Natural killer cell (primary cell): ENCODE measurements around the gene TMEM114. TPM values are rescaled to one million over a fixed set of nuclear protein-coding genes. Genes with fewer than 3 reads are reported as not detected.

ENCODE experiments used
- ATAC-seq, 3 donors: fragments of 150-1000 bp in 2 of 3; fragments of 200-7000 bp in 1 of 3; cut with Tn5 transposase; 1 replicate in 1 of 3; 2 replicates in 2 of 3; pipeline ENCODE4 v1.10.0; 2021; ENCODE audit warnings: mild to moderate bottlenecking in 2 of 3, moderate library complexity in 2 of 3
- DNase-seq, 2 donors: peaks; one replicate each; pipeline versions ENCODE4 v3.0.0 to v3.0.0-alpha.2; 2013 to 2021; ENCODE audit warnings: mixed read lengths in 1 of 2
- H3K27ac ChIP-seq: one replicate; pipeline ENCODE4 v1.5.1; 2013; ENCODE audit warnings: mild to moderate bottlenecking, low read length
- H3K27me3 ChIP-seq: one replicate; pipeline ENCODE4 v1.6.1; 2013; ENCODE audit warnings: low read length; ENCODE audit not compliant: control insufficient read depth, insufficient read depth
- H3K36me3 ChIP-seq: one replicate; pipeline ENCODE4 v1.6.1; 2013; ENCODE audit warnings: low read length; ENCODE audit not compliant: control insufficient read depth, insufficient read depth
- H3K4me1 ChIP-seq: one replicate; pipeline ENCODE4 v1.6.1; 2013; ENCODE audit warnings: low read length; ENCODE audit not compliant: control insufficient read depth, insufficient read depth
- H3K4me3 ChIP-seq: one replicate; pipeline ENCODE4 v1.5.1; 2013; ENCODE audit warnings: low read length
- H3K9me3 ChIP-seq: one replicate; pipeline ENCODE4 v1.6.1; 2013; ENCODE audit warnings: low read length; ENCODE audit not compliant: control insufficient read depth, insufficient read depth
- H3K27ac Mint-ChIP-seq, 2 donors: one replicate each; pipeline ENCODE4 v1.8.0; 2022; ENCODE audit warnings: mild to moderate bottlenecking in 2 of 2, mixed read lengths in 2 of 2, moderate library complexity in 1 of 2
- H3K27me3 Mint-ChIP-seq, 2 donors: one replicate each; pipeline ENCODE4 v1.8.0; 2022; ENCODE audit warnings: low read depth in 2 of 2, mixed read lengths in 2 of 2
- H3K36me3 Mint-ChIP-seq: one replicate; pipeline ENCODE4 v1.8.0; 2022; ENCODE audit warnings: mixed read lengths
- H3K4me1 Mint-ChIP-seq, 2 donors: one replicate each; pipeline ENCODE4 v1.8.0; 2022; ENCODE audit warnings: mixed read lengths in 2 of 2
- H3K4me3 Mint-ChIP-seq: one replicate; pipeline ENCODE4 v1.8.0; 2022; ENCODE audit warnings: mild to moderate bottlenecking, moderate library complexity, mixed read lengths
- H3K9me3 Mint-ChIP-seq, 2 donors: one replicate each; pipeline ENCODE4 v1.8.0; 2022; ENCODE audit warnings: mixed read lengths in 2 of 2
- WGBS: methylation state at CpG from one replicate; pipeline ENCODE4 v1.1.7; 2013; ENCODE audit warnings: missing lambda C conversion rate; ENCODE audit not compliant: insufficient coverage; 5-methylcytosine and 5-hydroxymethylcytosine counted together
- intact Hi-C: fragments of 100-400 bp; cut with micrococcal nuclease; formaldehyde crosslinking; loops from one replicate; pipeline ENCODE4 v1.14.2; 2022
- total RNA-seq, 4 donors: library from RNA; stranded (reverse); fragments of 120-200 nt in 1 of 4; gene quantifications; one replicate each; pipeline versions ENCODE4 v1.2.3 to v1.2.4, GENCODE V29; 2013 to 2022
- TF ChIP-seq, protein P1 (sequence below): fragments of 200-600 bp; IDR thresholded peaks from one replicate; pipeline ENCODE4 v1.8.0; 2022; ENCODE audit warnings: antibody characterized with exemption

TMEM114 gene
- total RNA-seq, 3 donors from 2014 or later (not counting 1 experiment from before 2014, with no cell fraction given) = not detected

DNA sequence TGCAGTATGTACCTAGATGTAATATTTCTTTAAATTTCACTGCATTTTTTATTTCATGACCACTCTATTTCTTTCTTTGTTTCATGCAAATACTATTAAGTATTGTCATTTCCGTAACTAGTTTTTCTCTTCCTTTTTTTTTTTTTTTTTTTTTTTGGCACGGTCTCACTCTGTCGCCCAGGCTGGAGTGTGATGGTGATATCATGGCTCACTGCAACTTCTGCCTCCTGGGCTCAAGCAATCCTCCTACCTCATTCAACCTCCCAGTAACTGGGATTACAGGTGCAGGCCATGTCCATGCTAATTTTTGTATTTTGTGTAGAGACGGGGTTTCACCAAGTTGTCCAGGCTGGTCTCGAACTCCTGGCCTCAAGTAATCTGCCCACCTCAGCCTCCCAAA, 70.7 kb downstream of the TMEM114 start:
- Mint-ChIP-seq H3K36me3 (no peaks in the 10 kb centered on the region), H3K27me3 (peaks cover 0 to 11% of the 10 kb centered on the region in 2 donors), H3K9me3 (no peaks in the 10 kb centered on the region), H3K27ac (no peak overlapping the region), H3K4me3 (no peak overlapping the region), H3K4me1 (no peaks in the 10 kb centered on the region)
- Histone ChIP-seq H3K36me3 (no peaks in the 10 kb centered on the region), H3K27ac (no peak overlapping the region), H3K4me1 (no peaks in the 10 kb centered on the region), H3K27me3 (no peaks in the 10 kb centered on the region), H3K4me3 (no peak overlapping the region), H3K9me3 (no peaks in the 10 kb centered on the region)
- ATAC-seq = no peak
- DNase-seq = no peak
- TF ChIP-seq, protein P1, sequence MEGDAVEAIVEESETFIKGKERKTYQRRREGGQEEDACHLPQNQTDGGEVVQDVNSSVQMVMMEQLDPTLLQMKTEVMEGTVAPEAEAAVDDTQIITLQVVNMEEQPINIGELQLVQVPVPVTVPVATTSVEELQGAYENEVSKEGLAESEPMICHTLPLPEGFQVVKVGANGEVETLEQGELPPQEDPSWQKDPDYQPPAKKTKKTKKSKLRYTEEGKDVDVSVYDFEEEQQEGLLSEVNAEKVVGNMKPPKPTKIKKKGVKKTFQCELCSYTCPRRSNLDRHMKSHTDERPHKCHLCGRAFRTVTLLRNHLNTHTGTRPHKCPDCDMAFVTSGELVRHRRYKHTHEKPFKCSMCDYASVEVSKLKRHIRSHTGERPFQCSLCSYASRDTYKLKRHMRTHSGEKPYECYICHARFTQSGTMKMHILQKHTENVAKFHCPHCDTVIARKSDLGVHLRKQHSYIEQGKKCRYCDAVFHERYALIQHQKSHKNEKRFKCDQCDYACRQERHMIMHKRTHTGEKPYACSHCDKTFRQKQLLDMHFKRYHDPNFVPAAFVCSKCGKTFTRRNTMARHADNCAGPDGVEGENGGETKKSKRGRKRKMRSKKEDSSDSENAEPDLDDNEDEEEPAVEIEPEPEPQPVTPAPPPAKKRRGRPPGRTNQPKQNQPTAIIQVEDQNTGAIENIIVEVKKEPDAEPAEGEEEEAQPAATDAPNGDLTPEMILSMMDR = no peak
- WGBS = 85% methylated on average over 2 of the region's 5 CpGs
- intact Hi-C loops = no loop called here

Other genes with a start within 250 kb of the TMEM114 start
- gene METTL22, start 31.2 kb upstream of the TMEM114 start, total RNA-seq = 10 to 100 TPM; 27.1 to 45.8 (median 38.9) TPM
- 10 to 100 TPM; 11.0 to 13.4 (median 11.3) TPM for gene ABAT, start 84.1 kb upstream of the TMEM114 start, total RNA-seq
- 1 to 10 TPM; 3.0 to 5.2 (median 4.1) TPM for gene TMEM186, start 207.1 kb upstream of the TMEM114 start, total RNA-seq
- 10 to 100 TPM; 33.4 to 37.6 (median 36.4) TPM for gene PMM2, start 207.3 kb upstream of the TMEM114 start, total RNA-seq